ENCODE results near the gene FMOD.
A peak's percentile ranks its signal among the peaks of the same experiment; 100 is the strongest.
"Not testable (repeated sequence)": the region's sequence is repeated elsewhere in the genome, so short reads cannot be mapped to it uniquely, and the experiment has no call there.

FMOD gene

DNA sequence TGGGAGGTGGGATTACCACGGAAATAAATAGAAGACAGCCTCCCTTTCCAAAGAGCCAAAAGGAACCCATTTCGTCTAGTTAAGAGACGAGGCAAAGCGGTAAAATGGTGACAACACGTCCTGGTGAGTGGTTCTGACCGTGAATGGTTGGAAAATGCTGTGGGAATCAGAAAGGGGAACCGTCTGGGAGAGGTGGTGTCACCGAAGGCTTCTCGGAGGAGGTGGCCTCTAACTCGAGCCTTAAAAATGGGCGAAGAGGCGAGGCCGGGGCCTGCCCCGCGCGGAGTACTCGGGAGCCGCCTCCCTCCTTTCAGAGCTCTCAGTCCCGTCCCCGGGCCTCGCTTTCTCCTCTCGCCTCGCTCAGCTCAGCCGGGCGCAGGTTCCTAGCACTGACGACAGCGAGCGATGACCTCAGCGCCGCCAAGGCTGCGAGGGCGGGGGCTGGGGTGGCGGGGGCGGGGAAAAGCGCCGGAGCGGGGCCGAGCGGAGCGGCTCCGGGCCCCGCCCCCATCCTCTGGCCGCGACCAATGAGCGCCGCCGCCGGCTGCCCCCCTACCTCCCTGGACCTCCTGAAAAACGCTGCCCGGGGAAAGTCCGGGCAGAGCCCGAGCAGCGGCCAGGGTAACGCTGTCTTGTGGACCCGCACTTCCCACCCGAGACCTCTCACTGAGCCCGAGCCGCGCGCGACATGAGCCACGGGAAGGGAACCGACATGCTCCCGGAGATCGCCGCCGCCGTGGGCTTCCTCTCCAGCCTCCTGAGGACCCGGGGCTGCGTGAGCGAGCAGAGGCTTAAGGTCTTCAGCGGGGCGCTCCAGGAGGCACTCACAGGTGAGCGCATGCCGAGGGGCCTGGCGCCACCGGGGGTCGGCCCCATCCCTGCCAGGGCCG is 45.8 kb downstream of the FMOD start, which contains the start of gene BTG2:
Gene BTG2 (plus strand): TSS at position 601 of the 890 bp plus-strand sequence. CDS start 88 bp downstream, at position 689.
- DNase-seq = peak; percentile 77

DNA sequence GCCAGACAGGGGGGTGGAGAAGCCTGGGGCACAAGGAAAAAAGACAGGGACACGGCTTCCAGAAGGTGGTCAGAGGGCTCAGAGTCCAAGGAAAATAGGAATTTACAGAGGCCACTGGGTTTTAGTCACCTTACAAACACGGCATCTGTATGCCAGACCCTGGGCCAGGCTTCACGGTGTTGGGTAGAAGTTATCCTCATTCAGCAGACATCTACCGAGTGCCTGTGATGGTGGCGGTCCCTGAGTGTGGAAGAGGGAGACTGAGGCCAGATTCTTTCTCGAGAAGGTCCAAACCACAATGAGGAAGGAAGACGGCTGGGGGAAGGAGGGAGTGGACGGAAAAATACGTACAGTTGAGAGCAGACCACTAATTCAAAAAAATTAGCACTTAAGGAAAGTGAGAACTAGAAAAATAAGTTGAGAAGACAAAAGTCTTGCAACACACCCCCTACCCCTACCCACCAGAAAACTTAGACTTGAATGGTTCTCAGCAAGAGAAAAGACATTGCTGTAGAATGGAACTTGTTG is 46.5 kb downstream of the FMOD start:
- no peak for DNase-seq

DNA sequence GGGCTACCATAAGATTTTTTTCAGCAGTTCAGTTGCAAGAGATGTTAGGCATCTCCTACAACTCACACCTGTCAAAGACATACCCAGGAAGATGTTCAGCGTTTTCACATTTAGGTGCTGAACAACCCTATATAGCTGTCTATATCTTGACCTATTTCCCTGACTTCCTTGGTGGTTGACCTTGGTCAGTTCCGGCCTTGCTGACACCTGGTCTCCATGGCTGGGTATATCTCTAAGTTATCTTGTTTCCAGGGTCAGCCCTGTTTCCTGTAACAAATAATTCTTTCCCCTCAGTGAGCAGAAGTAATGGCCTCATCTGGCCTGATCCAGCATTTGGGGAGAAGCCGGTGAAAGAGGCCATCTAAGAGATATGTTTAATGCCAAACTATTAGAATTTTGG is 48.0 kb downstream of the FMOD start:
- no peak for DNase-seq

DNA sequence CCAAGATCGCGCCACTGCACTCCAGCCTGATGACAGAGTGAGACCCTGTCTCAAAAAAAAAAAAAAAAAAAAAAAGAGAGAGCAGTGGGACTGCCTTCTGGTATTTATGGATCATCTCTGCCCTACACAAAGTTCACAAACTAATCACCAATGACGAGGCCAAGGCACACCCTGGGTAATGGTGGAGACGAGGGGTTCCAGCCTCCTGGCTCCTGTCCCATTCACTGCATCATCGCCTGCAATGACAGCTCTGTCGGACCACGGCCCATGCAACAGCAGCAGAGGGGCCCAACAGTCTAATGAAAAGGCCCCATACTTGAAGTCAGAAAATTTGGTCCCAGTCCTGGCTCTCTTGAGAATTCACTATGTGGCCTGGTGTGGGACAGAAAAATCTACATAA is 48.5 kb downstream of the FMOD start:
- no peak for DNase-seq

DNA sequence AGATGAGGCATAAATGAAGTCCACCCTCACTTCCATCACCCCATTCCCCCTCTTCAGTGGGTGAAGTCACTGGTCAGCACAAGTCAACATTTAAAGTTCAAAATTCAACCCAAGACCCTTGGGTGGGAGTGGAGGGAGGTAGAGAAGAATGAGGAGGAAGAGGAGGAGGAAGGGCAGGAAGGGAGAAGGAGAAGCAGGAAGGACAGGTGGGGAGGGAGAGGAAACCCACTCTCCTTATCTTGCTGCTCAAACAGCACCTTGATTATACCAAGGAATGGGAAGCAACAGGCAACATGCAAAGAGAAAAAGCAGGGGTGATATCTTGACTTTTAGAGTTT is 49.6 kb downstream of the FMOD start:
- no peak for DNase-seq

DNA sequence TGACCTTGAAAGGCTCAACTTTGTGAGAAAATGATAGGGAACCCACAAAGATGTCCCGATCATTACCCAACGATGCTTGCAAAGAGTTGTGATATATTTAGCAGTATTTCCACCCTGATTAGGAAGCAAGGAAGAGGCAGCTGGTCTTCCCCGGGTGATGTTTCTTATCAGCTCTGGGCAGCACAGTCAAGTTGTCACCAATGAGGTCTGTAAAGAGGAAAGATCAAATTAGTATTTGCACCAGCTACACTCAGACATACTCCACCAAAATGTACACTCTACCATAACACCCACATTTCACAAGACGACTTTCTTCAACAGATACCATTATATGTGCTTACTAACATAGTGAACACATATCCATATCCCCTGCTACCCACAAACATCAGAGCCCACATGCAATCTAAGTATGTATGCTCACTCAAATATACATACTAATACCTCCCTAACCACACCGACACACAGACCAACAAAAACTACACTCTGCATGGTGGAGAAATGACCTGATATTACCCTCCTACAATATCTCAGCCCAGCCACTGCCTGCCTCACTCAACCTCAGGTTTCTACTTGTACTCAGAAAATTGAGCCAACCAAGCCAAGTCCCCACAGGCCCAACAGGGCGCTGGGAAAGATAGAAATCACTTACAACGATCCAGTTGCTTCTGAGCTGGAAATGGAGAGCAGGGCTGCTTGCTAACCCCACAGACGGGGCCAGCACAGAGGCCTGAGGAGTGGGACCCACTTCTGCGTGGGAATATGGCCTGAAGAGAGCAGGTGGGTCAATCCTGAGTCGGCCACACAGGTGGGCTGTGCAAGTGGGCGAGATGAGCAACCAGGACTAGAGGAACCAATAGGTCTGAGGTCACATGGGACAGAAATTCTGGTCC is 50.2 kb downstream of the FMOD start:
- no peak for DNase-seq

DNA sequence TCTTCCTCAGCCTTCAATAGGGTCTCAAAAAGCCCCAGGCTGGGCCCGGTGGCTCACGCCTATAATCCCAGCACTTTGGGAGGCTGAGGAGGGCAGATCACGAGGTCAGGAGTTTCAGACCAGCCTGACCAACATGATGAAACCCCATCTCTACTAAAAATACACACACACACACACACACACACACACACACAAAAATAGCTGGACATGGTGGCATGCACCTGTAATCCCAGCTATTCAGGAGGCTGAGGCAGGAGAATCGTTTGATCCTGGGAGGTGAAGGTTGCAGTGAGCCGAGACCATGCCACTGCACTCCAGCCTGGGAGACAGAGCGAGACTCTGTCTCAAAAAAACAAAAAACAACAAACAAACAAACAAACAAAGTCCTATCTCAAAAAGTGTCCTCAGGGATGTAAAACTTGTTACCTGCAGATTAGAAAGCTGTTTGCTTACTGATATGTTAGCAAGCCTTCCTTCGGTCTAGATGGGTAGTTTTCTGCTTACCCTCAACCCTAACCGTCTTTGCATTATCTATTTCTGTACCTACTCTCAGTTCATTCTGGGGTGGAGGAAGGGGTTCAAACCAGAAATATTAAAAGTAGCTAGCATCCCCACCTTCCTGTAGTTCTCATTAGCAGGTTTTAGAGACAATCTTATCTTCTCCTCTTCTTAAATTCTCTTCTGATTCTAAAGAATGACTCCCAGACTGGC is 51.0 kb downstream of the FMOD start:
- not testable (repeated sequence) for DNase-seq

DNA sequence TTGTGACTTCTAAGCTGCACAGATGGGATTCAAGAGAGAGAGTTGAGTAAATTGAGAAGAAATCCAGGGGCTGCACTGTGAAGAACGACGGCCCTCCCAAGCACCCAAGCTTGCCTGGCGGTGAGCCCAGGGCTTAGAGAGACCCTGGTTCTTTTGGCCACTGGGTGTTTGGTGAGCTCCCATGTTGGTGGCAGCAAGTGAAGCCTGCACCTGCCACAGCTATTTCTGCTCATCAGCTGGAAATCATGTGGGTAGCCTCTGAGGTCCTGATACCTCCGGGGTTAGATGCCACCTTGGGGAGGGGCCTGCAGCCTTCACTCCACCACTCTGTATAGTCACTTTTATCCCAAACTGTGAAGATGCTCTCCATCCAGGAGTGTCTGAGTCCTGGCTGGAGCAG is 51.8 kb downstream of the FMOD start:
- no peak for DNase-seq

DNA sequence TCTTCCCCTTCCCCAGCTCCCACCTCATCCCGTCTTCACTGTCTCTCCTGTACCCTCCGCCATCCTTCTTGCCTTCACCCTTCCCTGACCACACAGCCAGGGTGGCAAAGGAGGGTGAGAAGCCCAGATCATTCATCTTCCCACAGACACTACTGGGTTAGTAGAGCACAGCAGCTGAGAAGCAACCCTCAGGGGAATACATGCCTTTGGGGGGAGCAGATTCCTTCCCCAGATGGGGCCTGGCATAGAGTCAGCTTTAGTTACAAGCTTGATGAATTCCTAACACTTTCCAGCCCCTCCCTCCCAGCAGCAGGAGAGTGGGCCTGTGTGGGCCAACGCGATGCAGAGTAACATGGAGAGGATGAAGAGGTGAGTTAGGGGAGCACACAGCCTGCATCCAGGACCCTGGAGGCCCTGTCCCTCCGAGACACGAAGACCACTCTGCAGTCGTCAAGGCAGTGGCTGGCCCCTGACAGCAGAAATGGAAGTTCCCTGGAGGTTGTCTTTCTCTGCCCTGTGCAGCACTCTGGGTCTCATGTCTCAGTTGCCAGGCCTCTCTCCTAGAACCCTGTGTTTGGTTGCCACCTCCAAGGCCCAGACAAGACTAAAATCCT is 54.4 kb downstream of the FMOD start:
- no peak for DNase-seq

DNA sequence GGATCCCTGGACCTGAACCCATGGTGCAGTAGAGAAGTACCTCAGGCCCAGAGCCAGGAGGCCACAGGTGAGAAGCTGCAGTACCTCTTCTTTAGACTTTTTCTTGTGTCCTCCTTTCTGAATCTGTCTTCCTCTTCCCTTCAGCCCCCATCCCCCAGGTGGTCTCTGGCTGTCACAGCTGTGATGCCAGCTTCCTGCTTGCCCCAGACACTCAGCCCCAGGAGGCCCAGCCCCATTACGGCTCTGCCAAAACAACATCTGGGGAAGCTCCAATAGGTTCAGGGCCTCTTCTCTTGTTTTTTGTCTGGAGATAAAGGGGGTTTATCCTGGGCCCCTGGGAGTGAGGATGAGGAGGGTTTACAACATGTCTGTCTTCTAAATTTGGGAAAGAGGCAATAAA is 55.1 kb downstream of the FMOD start:
- DNase-seq = no peak

DNA sequence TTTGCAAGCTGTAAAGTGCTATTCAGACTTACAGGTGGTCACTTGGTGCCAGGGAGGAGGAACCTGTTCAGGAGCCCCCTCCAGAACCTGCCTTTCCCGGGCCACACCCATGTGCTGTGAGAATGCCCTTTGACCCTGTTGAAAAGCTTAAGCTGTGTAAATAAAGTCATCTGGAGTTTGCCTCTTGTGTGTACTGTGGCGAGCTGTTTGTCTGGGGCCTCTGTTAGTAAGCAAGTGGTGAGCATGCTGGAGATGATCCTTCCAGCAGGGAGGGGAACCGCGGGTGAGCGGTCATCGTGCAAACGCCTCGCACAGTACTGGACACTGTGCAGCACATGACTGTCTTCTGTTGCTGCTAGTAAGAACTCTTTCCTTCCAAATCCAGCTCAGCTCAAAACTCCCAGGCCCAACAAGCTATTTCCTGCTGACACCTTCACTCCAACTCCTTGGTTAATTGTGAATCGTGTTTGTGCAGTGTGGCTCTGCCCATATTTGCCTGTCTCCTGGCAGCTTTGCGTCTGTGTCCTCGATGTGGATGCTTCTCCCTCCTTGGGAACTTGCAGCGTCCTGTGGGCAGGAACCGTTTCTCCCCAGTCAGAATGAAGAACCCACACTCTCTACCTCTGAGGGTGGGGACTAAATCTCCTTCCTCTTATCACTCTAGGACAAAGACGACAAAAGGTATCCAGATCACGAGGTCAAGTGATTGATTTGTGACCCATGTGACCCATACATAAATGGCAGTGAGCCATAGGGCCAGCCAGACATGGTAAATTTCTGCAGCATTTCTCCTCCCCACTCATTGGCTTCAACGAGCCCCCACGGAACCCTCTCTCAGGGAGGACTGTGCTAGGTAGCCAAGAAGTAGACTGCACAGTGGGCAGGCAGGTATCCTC is 59.5 kb downstream of the FMOD start:
- DNase-seq = no peak
